ENCODE measurements around the gene POU2F1. TPM values are rescaled to one million over a fixed set of nuclear protein-coding genes. Genes with fewer than 3 reads are reported as not detected.
A peak's percentile ranks its signal among the peaks of the same experiment; 100 is the strongest.

The POU2F1 gene
- total RNA-seq, 1 experiment from 2014 or later, result 43.2 TPM

DNA sequence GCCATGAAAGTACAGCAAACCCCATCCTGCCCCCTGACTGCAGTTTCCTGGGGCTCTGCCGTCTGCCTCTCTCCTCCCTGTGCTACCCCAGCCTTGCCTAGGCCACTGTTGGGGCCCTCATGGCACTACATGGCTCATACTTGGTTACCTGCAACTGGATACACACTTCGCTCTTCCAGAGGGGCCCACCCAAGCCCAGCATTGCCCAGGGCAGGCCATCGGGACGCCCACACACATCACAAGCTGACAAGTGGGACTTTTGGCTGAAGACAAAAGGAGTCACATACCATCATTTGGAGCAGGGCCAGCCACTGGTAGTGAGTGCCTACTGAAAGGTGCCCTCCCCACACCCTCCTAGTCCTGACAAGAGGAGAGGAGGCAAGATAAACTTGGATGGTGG lies 214.8 kb downstream of the POU2F1 start:
- DNase-seq, result peak; percentile 37
- Histone ChIP-seq H3K4me1 (ENCODE audit: low read length) (peaks cover 93% of the 10 kb centered on the region), H3K36me3 (ENCODE audit: insufficient read depth, low read length) (peaks cover 37% of the 10 kb centered on the region)

DNA sequence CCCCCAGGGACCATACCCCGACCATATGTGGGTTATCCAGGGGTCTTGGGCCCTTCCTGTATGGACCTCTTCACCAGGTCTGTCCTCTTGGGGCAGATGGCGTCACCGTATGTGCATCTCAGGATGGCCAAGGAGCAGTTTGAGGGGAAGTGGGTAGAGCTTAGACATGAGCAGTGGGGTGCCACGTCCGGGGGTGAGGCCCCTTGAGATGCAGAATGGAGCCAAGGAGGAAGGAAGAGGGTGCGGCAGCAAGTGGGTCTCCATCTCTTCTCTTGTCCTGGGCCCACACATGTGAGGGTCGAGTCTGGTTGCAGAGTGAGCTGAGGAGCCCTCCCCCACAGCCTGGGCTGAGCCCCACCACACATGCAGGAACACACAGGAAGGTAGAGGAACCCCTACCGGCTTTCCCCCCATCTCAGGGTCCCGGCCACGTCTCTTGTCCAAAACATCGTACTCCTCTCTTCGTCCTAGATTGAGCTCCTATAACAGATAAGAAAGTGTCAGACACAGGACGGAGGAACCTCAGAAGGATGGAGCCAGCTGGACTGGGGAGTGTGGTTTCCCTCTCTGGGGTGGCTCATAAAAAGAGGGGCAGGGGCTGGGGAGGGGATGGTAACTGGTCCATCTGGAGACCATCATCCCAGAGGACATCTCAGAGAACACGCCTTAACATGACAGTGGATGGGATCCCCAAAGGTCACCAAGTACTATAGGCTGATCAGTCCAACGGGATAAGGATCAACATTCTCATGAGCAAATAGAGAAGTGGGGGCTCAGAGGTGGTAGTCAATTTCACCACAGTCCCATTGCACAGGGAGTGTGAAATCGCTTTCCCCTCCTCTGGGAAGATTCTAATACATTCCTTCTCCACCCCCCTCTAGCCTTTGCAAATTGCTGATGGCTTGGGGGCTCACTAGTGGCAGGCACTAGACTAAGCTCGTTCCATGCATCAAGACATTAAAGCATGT lies 217.8 kb downstream of the POU2F1 start:
- Histone ChIP-seq H3K4me2 (ENCODE audit: low read depth, low read length, poor library complexity, severe bottlenecking) (peak overlapping the region; percentile 95), H3K9me3 (ENCODE audit: low read length) (no peaks in the 10 kb centered on the region), H3K9me2 (replicated peaks; ENCODE audit: insufficient read depth, low read length) (no peaks in the 10 kb centered on the region), H2AFZ (ENCODE audit: low read length) (peak overlapping the region; percentile 59; the same call in 1 of the 2 replicates), H3K27me3 (ENCODE audit: low read length) (no peaks in the 10 kb centered on the region), H3K36me3 (ENCODE audit: insufficient read depth, low read length) (peaks cover 29% of the 10 kb centered on the region), H3K4me1 (ENCODE audit: low read length) (peaks cover 68% of the 10 kb centered on the region), H3K79me2 (ENCODE audit: low read length) (peaks cover 35% of the 10 kb centered on the region), H3K27ac (ENCODE audit: low read length) (peak overlapping the region; percentile 91), H3K4me3 (ENCODE audit: low read length) (peak overlapping the region; percentile 78), H4K20me1 (ENCODE audit: insufficient read depth, low read depth, low read length) (no peaks in the 10 kb centered on the region), H3K9ac (ENCODE audit: low read length) (peak overlapping the region; percentile 84)
- DNase-seq, result peak; percentile 81

More for the DNA sequence above, 214.8 kb downstream of the POU2F1 start:
- no peak overlapping the region; the same call in 1 of the 2 replicates for H3K4me3 ChIP-seq (ENCODE audit: low read length)
- H3K9ac ChIP-seq (ENCODE audit: low read length), result peak overlapping the region; percentile 7; the same call in 1 of the 2 replicates
- no peak overlapping the region for H2AFZ ChIP-seq (ENCODE audit: low read length)
- H3K9me2 ChIP-seq (replicated peaks; ENCODE audit: insufficient read depth, low read length), result no peaks in the 10 kb centered on the region
- peak overlapping the region; percentile 91 for H3K27ac ChIP-seq (ENCODE audit: low read length)
- no peaks in the 10 kb centered on the region for H3K27me3 ChIP-seq (ENCODE audit: low read length)
- peak overlapping the region; percentile 95 for H3K4me2 ChIP-seq (ENCODE audit: low read depth, low read length, poor library complexity, severe bottlenecking)
- H3K79me2 ChIP-seq (ENCODE audit: low read length), result peaks cover 35% of the 10 kb centered on the region
- H3K9me3 ChIP-seq (ENCODE audit: low read length), result no peaks in the 10 kb centered on the region
- H4K20me1 ChIP-seq (ENCODE audit: insufficient read depth, low read depth, low read length), result no peaks in the 10 kb centered on the region

DNA sequence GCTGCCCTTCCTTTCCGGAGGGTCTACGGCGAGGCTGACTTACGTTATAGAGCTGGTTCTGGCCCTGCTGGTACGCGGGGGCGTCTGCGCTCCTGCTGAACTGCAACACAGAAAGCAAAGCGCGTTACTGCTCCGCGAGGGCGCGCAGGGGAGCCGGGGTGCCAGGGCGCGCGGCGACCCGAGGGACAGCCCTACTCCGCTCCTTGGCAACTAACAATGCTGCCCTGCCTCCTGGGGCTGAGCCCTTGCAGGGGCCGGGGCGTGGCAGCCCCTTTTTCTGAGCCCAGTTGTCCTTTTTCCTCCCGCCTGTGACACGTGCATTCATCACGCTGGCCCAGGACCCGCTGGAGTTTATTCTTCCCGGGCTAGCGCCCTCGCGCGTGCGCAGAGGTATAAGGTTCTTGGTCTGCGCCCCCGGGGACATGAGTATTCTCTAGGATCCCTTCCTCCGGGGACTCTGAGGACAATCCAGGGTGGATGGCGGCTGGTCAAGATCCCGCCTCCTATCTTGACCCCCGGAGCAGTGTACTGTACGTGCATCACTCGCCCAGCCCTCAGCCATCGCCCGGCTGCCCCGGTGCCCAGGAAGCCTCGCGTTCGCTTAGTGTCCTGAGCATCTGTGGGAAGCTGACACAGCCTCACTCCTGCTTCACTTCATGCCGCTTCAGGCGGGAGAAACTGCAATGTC lies 218.8 kb downstream of the POU2F1 start:
- DNase-seq, result peak; percentile 91
- Histone ChIP-seq H3K9me3 (ENCODE audit: low read length) (no peaks in the 10 kb centered on the region), H3K27me3 (ENCODE audit: low read length) (no peaks in the 10 kb centered on the region), H3K27ac (ENCODE audit: low read length) (peak overlapping the region; percentile 91), H3K36me3 (ENCODE audit: insufficient read depth, low read length) (peaks cover 23% of the 10 kb centered on the region), H3K79me2 (ENCODE audit: low read length) (peaks cover 35% of the 10 kb centered on the region), H3K4me3 (ENCODE audit: low read length) (peak overlapping the region; percentile 78), H3K4me1 (ENCODE audit: low read length) (peaks cover 58% of the 10 kb centered on the region), H3K9ac (ENCODE audit: low read length) (peak overlapping the region; percentile 84), H3K9me2 (replicated peaks; ENCODE audit: insufficient read depth, low read length) (no peaks in the 10 kb centered on the region), H3K4me2 (ENCODE audit: low read depth, low read length, poor library complexity, severe bottlenecking) (peak overlapping the region; percentile 95), H2AFZ (ENCODE audit: low read length) (peak overlapping the region; percentile 59), H4K20me1 (ENCODE audit: insufficient read depth, low read depth, low read length) (no peaks in the 10 kb centered on the region)

DNA sequence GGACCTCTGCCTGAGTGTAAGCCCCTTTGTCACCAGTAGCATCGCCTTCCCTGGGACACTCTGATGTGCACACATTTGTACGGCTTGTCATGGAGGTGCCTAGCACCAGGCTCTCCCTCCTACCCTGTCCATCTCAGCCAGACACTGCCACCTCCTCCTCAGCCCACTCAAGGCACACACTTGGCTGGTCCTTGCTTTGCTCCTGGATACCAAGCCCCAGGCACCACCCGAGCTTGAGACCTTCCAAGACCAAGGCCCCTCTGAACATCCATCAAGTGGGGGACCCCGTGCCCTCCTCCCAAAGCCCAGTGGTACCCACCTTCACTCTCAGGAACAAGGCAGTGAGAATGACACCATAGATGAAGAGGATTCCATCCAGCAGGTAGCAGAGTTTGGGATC lies 219.7 kb downstream of the POU2F1 start:
- no peak for DNase-seq
- H3K27ac ChIP-seq (ENCODE audit: low read length), result peak overlapping the region; percentile 91
- no peak overlapping the region for H2AFZ ChIP-seq (ENCODE audit: low read length)
- no peak overlapping the region for H3K9ac ChIP-seq (ENCODE audit: low read length)
- H4K20me1 ChIP-seq (ENCODE audit: insufficient read depth, low read depth, low read length), result no peaks in the 10 kb centered on the region
- peaks cover 35% of the 10 kb centered on the region for H3K79me2 ChIP-seq (ENCODE audit: low read length)
- peaks cover 52% of the 10 kb centered on the region for H3K4me1 ChIP-seq (ENCODE audit: low read length)
- H3K4me2 ChIP-seq (ENCODE audit: low read depth, low read length, poor library complexity, severe bottlenecking), result no peak overlapping the region
- no peaks in the 10 kb centered on the region for H3K9me3 ChIP-seq (ENCODE audit: low read length)
- H3K9me2 ChIP-seq (replicated peaks; ENCODE audit: insufficient read depth, low read length), result no peaks in the 10 kb centered on the region
- peaks cover 23% of the 10 kb centered on the region for H3K36me3 ChIP-seq (ENCODE audit: insufficient read depth, low read length)
- H3K27me3 ChIP-seq (ENCODE audit: low read length), result no peaks in the 10 kb centered on the region
- no peak overlapping the region for H3K4me3 ChIP-seq (ENCODE audit: low read length)

DNA sequence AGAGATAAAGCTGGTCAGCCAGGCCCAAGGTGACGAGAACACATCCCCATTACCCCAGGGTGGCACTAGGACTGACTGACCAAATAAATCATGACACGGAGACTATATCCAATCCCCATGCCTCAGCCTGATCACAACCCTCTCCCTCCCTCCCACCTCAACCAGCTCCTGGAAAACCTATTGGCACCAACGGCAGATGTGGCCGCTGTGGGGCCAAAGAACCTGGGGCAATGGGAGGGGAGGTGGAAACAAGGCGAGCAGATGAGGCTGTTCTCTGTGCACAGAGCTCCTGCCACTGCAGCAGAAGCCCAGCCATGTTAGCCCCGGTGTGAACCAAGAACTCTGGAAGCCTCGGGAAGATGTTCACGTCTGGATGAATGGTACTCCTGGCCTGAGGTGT lies 220.1 kb downstream of the POU2F1 start:
- H3K4me3 ChIP-seq (ENCODE audit: low read length), result no peak overlapping the region
- H4K20me1 ChIP-seq (ENCODE audit: insufficient read depth, low read depth, low read length), result no peaks in the 10 kb centered on the region
- no peaks in the 10 kb centered on the region for H3K9me3 ChIP-seq (ENCODE audit: low read length)
- H3K9ac ChIP-seq (ENCODE audit: low read length), result no peak overlapping the region
- H3K4me1 ChIP-seq (ENCODE audit: low read length), result peaks cover 48% of the 10 kb centered on the region
- peaks cover 31% of the 10 kb centered on the region for H3K79me2 ChIP-seq (ENCODE audit: low read length)
- H3K27me3 ChIP-seq (ENCODE audit: low read length), result no peaks in the 10 kb centered on the region
- H3K9me2 ChIP-seq (replicated peaks; ENCODE audit: insufficient read depth, low read length), result no peaks in the 10 kb centered on the region
- H3K36me3 ChIP-seq (ENCODE audit: insufficient read depth, low read length), result peaks cover 18% of the 10 kb centered on the region
- no peak overlapping the region for H3K4me2 ChIP-seq (ENCODE audit: low read depth, low read length, poor library complexity, severe bottlenecking)
- H2AFZ ChIP-seq (ENCODE audit: low read length), result no peak overlapping the region
- DNase-seq, result no peak
- H3K27ac ChIP-seq (ENCODE audit: low read length), result peak overlapping the region; percentile 91; the same call in 1 of the 2 replicates

DNA sequence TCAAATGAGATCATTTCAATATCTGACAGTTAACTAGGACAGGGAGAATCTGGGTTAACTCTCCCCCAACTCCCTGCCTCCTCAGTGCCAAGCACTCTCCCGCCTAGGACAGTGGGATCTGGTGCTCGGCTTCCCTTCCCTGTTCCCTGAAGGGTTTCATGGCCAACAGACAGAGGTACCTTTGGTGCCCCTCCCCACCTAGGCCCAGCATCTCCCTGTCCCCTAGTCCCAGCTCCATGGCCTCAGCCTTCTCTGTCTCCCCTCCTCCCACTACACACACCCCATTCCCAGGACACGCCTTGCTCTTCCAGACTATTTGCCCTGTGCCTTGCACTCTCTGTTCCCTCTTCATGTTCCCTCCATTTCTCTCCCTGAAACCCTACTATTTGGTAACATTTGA lies 220.5 kb downstream of the POU2F1 start:
- H2AFZ ChIP-seq (ENCODE audit: low read length), result no peak overlapping the region
- peaks cover 14% of the 10 kb centered on the region for H3K36me3 ChIP-seq (ENCODE audit: insufficient read depth, low read length)
- no peaks in the 10 kb centered on the region for H3K27me3 ChIP-seq (ENCODE audit: low read length)
- H3K9me2 ChIP-seq (replicated peaks; ENCODE audit: insufficient read depth, low read length), result no peaks in the 10 kb centered on the region
- no peaks in the 10 kb centered on the region for H3K9me3 ChIP-seq (ENCODE audit: low read length)
- DNase-seq, result no peak
- peaks cover 43% of the 10 kb centered on the region for H3K4me1 ChIP-seq (ENCODE audit: low read length)
- no peaks in the 10 kb centered on the region for H4K20me1 ChIP-seq (ENCODE audit: insufficient read depth, low read depth, low read length)
- H3K4me2 ChIP-seq (ENCODE audit: low read depth, low read length, poor library complexity, severe bottlenecking), result no peak overlapping the region
- no peak overlapping the region for H3K4me3 ChIP-seq (ENCODE audit: low read length)
- no peak overlapping the region for H3K9ac ChIP-seq (ENCODE audit: low read length)
- no peak overlapping the region for H3K27ac ChIP-seq (ENCODE audit: low read length)
- H3K79me2 ChIP-seq (ENCODE audit: low read length), result peaks cover 26% of the 10 kb centered on the region

DNA sequence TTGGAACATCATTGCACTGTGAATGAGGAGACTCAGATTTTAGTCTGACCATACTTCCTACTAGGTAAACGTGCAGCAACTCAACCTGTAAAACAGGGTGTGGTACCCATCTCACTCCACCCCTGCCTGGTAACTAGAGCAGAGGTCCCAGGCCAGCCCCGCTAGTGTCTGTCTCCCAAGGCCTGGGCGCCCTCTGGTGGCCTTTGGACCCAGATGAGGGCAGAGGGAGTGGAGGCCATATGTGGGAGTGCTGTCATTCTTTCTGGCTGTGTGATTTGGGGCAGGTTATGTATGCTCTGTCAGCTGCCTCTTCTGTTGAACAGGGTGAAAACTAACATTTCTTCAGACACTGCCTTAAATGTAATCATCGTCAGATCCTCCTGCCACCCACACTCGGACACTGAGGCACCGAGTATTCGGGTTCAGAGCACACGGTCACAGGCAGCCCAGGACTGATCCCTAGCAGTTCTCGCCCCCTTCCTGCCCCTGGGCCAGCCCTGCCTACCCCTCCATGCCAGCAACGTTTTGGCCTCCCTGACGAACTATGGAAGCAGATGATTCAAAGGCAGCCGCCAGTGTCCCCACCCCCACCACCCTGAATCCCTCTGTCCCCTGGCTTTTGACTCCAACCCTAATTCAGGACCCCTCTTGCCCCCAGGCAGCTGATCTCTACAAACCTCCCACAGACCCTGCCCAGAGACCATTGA lies 221.6 kb downstream of the POU2F1 start:
- Histone ChIP-seq H3K4me1 (ENCODE audit: low read length) (peaks cover 36% of the 10 kb centered on the region), H3K4me2 (ENCODE audit: low read depth, low read length, poor library complexity, severe bottlenecking) (no peak overlapping the region), H3K36me3 (ENCODE audit: insufficient read depth, low read length) (peaks cover 3% of the 10 kb centered on the region; the same call in 1 of the 2 replicates), H3K79me2 (ENCODE audit: low read length) (peaks cover 16% of the 10 kb centered on the region), H3K27ac (ENCODE audit: low read length) (no peak overlapping the region), H3K9me2 (replicated peaks; ENCODE audit: insufficient read depth, low read length) (no peaks in the 10 kb centered on the region), H4K20me1 (ENCODE audit: insufficient read depth, low read depth, low read length) (no peaks in the 10 kb centered on the region), H3K9me3 (ENCODE audit: low read length) (no peaks in the 10 kb centered on the region), H3K27me3 (ENCODE audit: low read length) (no peaks in the 10 kb centered on the region), H2AFZ (ENCODE audit: low read length) (no peak overlapping the region), H3K4me3 (ENCODE audit: low read length) (no peak overlapping the region), H3K9ac (ENCODE audit: low read length) (no peak overlapping the region)
- peak; percentile 97 for DNase-seq

Data from Karpas-422 (cell line).